HepG2 (cell line): ENCODE results near the gene CDK11B. TPM values are rescaled to one million over a fixed set of nuclear protein-coding genes. Genes with fewer than 3 reads are reported as not detected.
A peak's percentile ranks its signal among the peaks of the same experiment; 100 is the strongest.

Experiments used
- ATAC-seq: fragments of 200-7000 bp; cut with Tn5 transposase; 3 replicates; pipeline ENCODE4 v1.9.1; 2020; ENCODE audit warnings: mild to moderate bottlenecking, moderate library complexity
- BruUV-seq: library from RNA; stranded (reverse); fragments of 400-500 nt; replicated peaks from 2 replicates; lab custom pipeline; 2021; lab: Mats Ljungman, UMichigan
- CTCF ChIA-PET: fragments of 300-600 bp; formaldehyde crosslinking; extraction: SDS; loops from one replicate; lab custom pipeline; 2021; ENCODE audit warnings: low total read pairs, inconsistent platforms, low intra/inter-chr PET ratio; lab: Yijun Ruan, JAX
- POLR2A ChIA-PET: fragments of 350-600 bp; sonication (Branson Sonifier 250); formaldehyde crosslinking; loops from one replicate; lab custom pipeline; 2020; ENCODE audit warnings: antibody characterized with exemption, inconsistent platforms; lab: Yijun Ruan, JAX
- DNase-seq: peaks from one replicate; pipeline ENCODE4 v3.0.0-alpha.2; 2015; ENCODE audit warnings: low spot score
- FAIRE-seq: peaks from 3 replicates; lab custom pipeline; 2011; peaks lifted over from hg19 to GRCh38; lab: Jason Lieb, UNC
- H2AFZ ChIP-seq: one replicate; pipeline ENCODE4 v1.6.1; 2011; ENCODE audit warnings: low read length, inconsistent platforms
- H3K27ac ChIP-seq: fragments of 300-600 bp; 3 replicates; pipeline ENCODE4 v1.8.0; 2011; ENCODE audit warnings: mixed run types, mild to moderate bottlenecking, mixed read lengths, low read length, inconsistent platforms; ENCODE audit not compliant: insufficient read depth; ENCODE audit errors: extremely low read length
- H3K27me3 ChIP-seq, 2 experiments: fragments of 200-600 bp in 1 of 2; 2 replicates in 1 of 2; 3 replicates in 1 of 2; pipeline versions ENCODE4 v1.6.0 to v1.8.0; 2011; ENCODE audit warnings: low read length in 2 of 2, mild to moderate bottlenecking in 2 of 2, moderate library complexity in 2 of 2, inconsistent platforms in 1 of 2; ENCODE audit not compliant: insufficient read depth in 2 of 2, control insufficient read depth in 1 of 2
- H3K36me3 ChIP-seq, 2 experiments: fragments of 200-600 bp in 1 of 2; replicated peaks in 1 of 2; 2 replicates in 1 of 2; 3 replicates in 1 of 2; pipeline versions ENCODE4 v1.5.1 to v1.8.0; 2011; ENCODE audit warnings: low read length in 2 of 2, inconsistent platforms in 1 of 2; ENCODE audit not compliant: insufficient read depth in 2 of 2, control insufficient read depth in 1 of 2
- H3K4me1 ChIP-seq: 2 replicates; pipeline ENCODE4 v1.5.1; 2012; ENCODE audit warnings: low read length, inconsistent platforms; ENCODE audit not compliant: insufficient read depth
- H3K4me2 ChIP-seq: 2 replicates; pipeline ENCODE4 v1.6.0; 2011; ENCODE audit warnings: low read depth, low read length, inconsistent platforms
- H3K4me3 ChIP-seq, 3 experiments: fragments of 200-600 bp in 1 of 3; sonication (generic), shearing (Covaris generic) in 1 of 3; replicated peaks in 1 of 3; 2 replicates each; pipeline ENCODE4 v1.5.1; 2011 to 2016; ENCODE audit warnings: low read length in 3 of 3, inconsistent platforms in 2 of 3, low read depth in 2 of 3, mild to moderate bottlenecking in 2 of 3, control low read depth in 1 of 3, mixed read lengths in 1 of 3; ENCODE audit not compliant: insufficient read depth in 1 of 3
- H3K79me2 ChIP-seq: one replicate; pipeline ENCODE4 v1.6.1; 2011; ENCODE audit warnings: low read length, inconsistent platforms; ENCODE audit not compliant: insufficient read depth
- H3K9ac ChIP-seq: 2 replicates; pipeline ENCODE4 v1.6.0; 2011; ENCODE audit warnings: mild to moderate bottlenecking, low read depth, low read length, inconsistent platforms; ENCODE audit not compliant: insufficient read depth
- H3K9me3 ChIP-seq: 2 replicates; pipeline ENCODE4 v1.5.1; 2012; ENCODE audit warnings: mild to moderate bottlenecking, low read length
- H4K20me1 ChIP-seq: 2 replicates; pipeline ENCODE4 v1.6.0; 2011; ENCODE audit warnings: inconsistent platforms, mild to moderate bottlenecking, low read length, moderate library complexity; ENCODE audit not compliant: insufficient read depth
- E2F5 ChIP-seq: sonication (generic); formaldehyde crosslinking; conservative IDR thresholded peaks from 2 replicates; pipeline ENCODE4 v1.4.0; 2020; ENCODE audit warnings: missing genetic modification reagents
- IRF1 ChIP-seq: sonication (generic); formaldehyde crosslinking; IDR thresholded peaks from 2 replicates; pipeline ENCODE4 v1.4.0; 2020; ENCODE audit warnings: low read depth, mild to moderate bottlenecking, missing genetic modification reagents
- LCORL ChIP-seq, 2 experiments: fragments of 450-650 bp in 1 of 2; sonication (generic) in 1 of 2; formaldehyde crosslinking in 1 of 2; IDR thresholded peaks; 2 replicates each; pipeline versions ENCODE4 v1.5.0 to v1.6.1; 2017 to 2020; ENCODE audit warnings: antibody characterized with exemption in 1 of 2, missing genetic modification reagents in 1 of 2
- MYC ChIP-seq: sonication (generic); formaldehyde crosslinking; IDR thresholded peaks from 2 replicates; pipeline ENCODE4 v1.9.0; 2021; ENCODE audit warnings: missing genetic modification reagents, borderline replicate concordance
- PHF8 ChIP-seq: sonication (generic); formaldehyde crosslinking; IDR thresholded peaks from 2 replicates; pipeline ENCODE4 v1.5.0; 2020; ENCODE audit warnings: missing genetic modification reagents
- RXRA ChIP-seq: sonication (generic); formaldehyde crosslinking; IDR thresholded peaks from 2 replicates; pipeline ENCODE4 v1.5.1; 2020; ENCODE audit warnings: missing genetic modification reagents
- TAF1 ChIP-seq: sonication (generic); formaldehyde crosslinking; IDR thresholded peaks from 2 replicates; pipeline ENCODE4 v1.4.0; 2020; ENCODE audit warnings: missing genetic modification reagents
- TEF ChIP-seq: sonication (generic); formaldehyde crosslinking; IDR thresholded peaks from 2 replicates; pipeline ENCODE4 v1.5.0; 2020; ENCODE audit warnings: missing genetic modification reagents
- ZBTB26 ChIP-seq: IDR thresholded peaks from 2 replicates; pipeline ENCODE4 v1.6.1; 2016; ENCODE audit warnings: missing compliant biosample characterization, missing genetic modification reagents, borderline replicate concordance
- ZNF605 ChIP-seq: sonication (generic); formaldehyde crosslinking; IDR thresholded peaks from 2 replicates; pipeline ENCODE4 v1.8.0; 2022; ENCODE audit warnings: mild to moderate bottlenecking, missing genetic modification reagents
- ZNF674 ChIP-seq: sonication (generic); formaldehyde crosslinking; IDR thresholded peaks from 2 replicates; pipeline ENCODE4 v1.5.0; 2020; ENCODE audit warnings: low read depth, mild to moderate bottlenecking, missing genetic modification reagents
- ZNF761 ChIP-seq: sonication (generic); formaldehyde crosslinking; conservative IDR thresholded peaks from 2 replicates; pipeline ENCODE4 v1.4.0; 2020; ENCODE audit warnings: mild to moderate bottlenecking, missing genetic modification reagents
- ZSCAN21 ChIP-seq: sonication (generic); formaldehyde crosslinking; IDR thresholded peaks from 2 replicates; pipeline ENCODE4 v1.8.0; 2022; ENCODE audit warnings: mild to moderate bottlenecking, missing genetic modification reagents, moderate library complexity, borderline replicate concordance
- WGBS: methylation state at CpG from one replicate; pipeline ENCODE4 v1.1.6; 2017; ENCODE audit warnings: low lambda C conversion rate; 5-methylcytosine and 5-hydroxymethylcytosine counted together
- in situ Hi-C: cut with HindIII; loops from 2 replicates; pipeline ENCODE4 v1.10.0; 2017; ENCODE audit warnings: low pct_unique_long_range_greater_than_20kb; ENCODE audit not compliant: extremely low pct_ligation_motif_present
- intact Hi-C: fragments of 100-400 bp; cut with micrococcal nuclease; formaldehyde crosslinking; loops from one replicate; pipeline ENCODE4 v1.10.0; 2022; ENCODE audit not compliant: unreplicated experiment
- polyA plus RNA-seq, 8 experiments: library from polyadenylated mRNA; depleted of rRNA in 3 of 8; stranded (reverse) in 7 of 8; unstranded in 1 of 8; fragments of >200 nt; fragmentation: Illumina TruSeq in 4 of 8; extraction: Trizol in 4 of 8; gene quantifications; 2 replicates each; pipeline versions ENCODE4 v1.2.1 to v1.2.3, GENCODE V29; 2011 to 2016; ENCODE audit warnings: low read depth in 4 of 8, missing spikeins in 1 of 8, mixed read lengths in 1 of 8; ENCODE audit not compliant: insufficient read depth in 1 of 8
- total RNA-seq, 5 experiments: library from RNA; depleted of rRNA; stranded (reverse); fragments of >200 nt; fragmentation: Illumina TruSeq; extraction: Trizol; gene quantifications; 2 replicates each; pipeline ENCODE4 v1.2.3, GENCODE V29; 2016; ENCODE audit warnings: low read depth in 1 of 5

CDK11B gene
- total and polyA plus RNA-seq, 2 of the 13 experiments (the other 11 are each of a cell fraction or from before 2014, with no cell fraction given) = 3.6 to 15.1 TPM

- TF ChIP-seq E2F5 (CRISPR knock-in tag) (no peak), TEF (CRISPR knock-in tag) (no peak), ZNF674 (CRISPR knock-in tag) (no peak), ZSCAN21 (CRISPR knock-in tag) (0 out of 2 replicates have a peak, but pooled peaks have one; percentile 30), TAF1 (CRISPR knock-in tag) (no peak)
These were observed 61.4 kb downstream of the CDK11B start (continued) for GRCh38 chr1:1597275-1597930.

GRCh38 chr1:1596493-1597274, 62.1 kb downstream of the CDK11B start:
- ATAC-seq (peak; percentile 10), DNase-seq (no peak), FAIRE-seq (no peak)
- peak overlapping the region in 2 of 3 experiments; percentile 29 to 64; a peak in 5 of 6 replicates for H3K4me3 ChIP-seq
- H3K4me1 ChIP-seq = peaks cover 35% of the 10 kb centered on the region
- BruUV-seq = no TSS peak
- H3K79me2 ChIP-seq = no peaks in the 10 kb centered on the region
- H3K36me3 ChIP-seq = no peaks in the 10 kb centered on the region
- peaks cover 10 to 41% of the 10 kb centered on the region in 2 experiments for H3K27me3 ChIP-seq
- CTCF ChIA-PET = no interaction called here
- WGBS = 11% methylated on average over 5 of the region's 12 CpGs
- no peaks in the 10 kb centered on the region for H3K9me3 ChIP-seq
- H3K9ac ChIP-seq = no peak overlapping the region
- no peak for TF ChIP-seq PHF8 (CRISPR knock-in tag)
- TF ChIP-seq ZBTB26 (CRISPR knock-in tag) = 0 out of 2 replicates have a peak, but pooled peaks have one; percentile 3
- TF ChIP-seq ZNF761 (CRISPR knock-in tag) = 0 out of 2 replicates have a peak, but pooled peaks have one; percentile 7
- 0 out of 2 replicates have a peak, but pooled peaks have one; percentile 16 for TF ChIP-seq ZNF605
- peak; percentile 30; the same call in 1 of the 2 replicates for TF ChIP-seq MYC (CRISPR knock-in tag)
- 0 out of 2 replicates have a peak, but pooled peaks have one; percentile 4 for TF ChIP-seq RXRA
- 0 out of 2 replicates have a peak, but pooled peaks have one; percentile 11 for TF ChIP-seq LCORL (IDR thresholded peaks at IDR 0.05)
- TF ChIP-seq LCORL (CRISPR knock-in tag; IDR thresholded peaks at IDR 0.05) = no peak
- TF ChIP-seq IRF1 = no peak
- no peak overlapping the region for H3K27ac ChIP-seq
- H4K20me1 ChIP-seq = no peaks in the 10 kb centered on the region
- no peak overlapping the region for H2AFZ ChIP-seq
- intact Hi-C loops (no loop called here), in situ Hi-C loops (no loop called here)
- H3K4me2 ChIP-seq = peak overlapping the region; percentile 74
- POLR2A ChIA-PET = interaction anchor here (0.8 to 1.7 kb wide), 3 partner anchors 8 to 18 kb away, joined by 3 to 17 read pairs (median 4); partner anchors contain the start of gene MIB2
